ENCODE measurements around the gene IQGAP1.

The IQGAP1 gene

DNA sequence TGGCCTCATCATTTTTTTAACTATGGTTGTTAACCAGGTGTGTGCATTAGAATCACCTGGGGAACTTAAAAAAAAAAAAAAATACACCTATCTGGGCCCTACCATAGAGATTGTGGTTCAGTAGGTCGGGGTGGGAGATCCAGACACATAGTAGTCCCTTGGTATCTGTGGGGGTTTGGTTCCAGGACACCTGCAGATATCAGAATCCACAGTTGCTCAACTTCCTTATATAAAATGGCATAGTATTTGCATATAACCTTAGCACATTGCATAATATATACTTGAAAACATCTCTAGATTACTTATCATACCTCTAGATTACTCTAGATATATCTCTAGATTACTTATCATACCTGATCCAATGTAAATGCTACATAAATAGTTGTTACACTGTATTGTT is 5.0 kb downstream of the IQGAP1 start:
- peaks cover 62% of the 10 kb centered on the region for H3K79me2 ChIP-seq (ENCODE audit: control insufficient read depth, insufficient read depth, low read length)
- no peak overlapping the region for H3K18ac ChIP-seq (ENCODE audit: low read length)
- no peak overlapping the region for H3K4ac ChIP-seq (ENCODE audit: low read depth, low read length)
- no peak overlapping the region for H2BK15ac ChIP-seq (replicated peaks; ENCODE audit: low read depth)
- no peak overlapping the region for H2AK5ac ChIP-seq (ENCODE audit: low read length)
- H3K4me1 ChIP-seq (ENCODE audit: control insufficient read depth, low read depth, low read length) = peaks cover 14% of the 10 kb centered on the region
- H3K36me3 ChIP-seq (ENCODE audit: control insufficient read depth, insufficient read depth, low read length) = no peaks in the 10 kb centered on the region
- H3K4me2 ChIP-seq (ENCODE audit: low read length) = no peak overlapping the region
- H3K9ac ChIP-seq (ENCODE audit: low read length) = no peak overlapping the region
- no peak overlapping the region for H4K5ac ChIP-seq (ENCODE audit: low read length)
- no peak overlapping the region for H3K23ac ChIP-seq (ENCODE audit: low read length)
- no peak overlapping the region for H3K27ac ChIP-seq (ENCODE audit: low read depth, low read length)
- H2BK5ac ChIP-seq (ENCODE audit: low read length) = no peak overlapping the region
- H3K4me3 ChIP-seq (ENCODE audit: low read length) = no peak overlapping the region
- no peak overlapping the region for H3K56ac ChIP-seq (ENCODE audit: low read length)
- H3K79me1 ChIP-seq (ENCODE audit: low read length) = peaks cover 14% of the 10 kb centered on the region
- no CpG with 5 or more reads among the region's 1 CpG for WGBS (ENCODE audit: extremely low coverage, insufficient coverage, low lambda C conversion rate)
- H4K8ac ChIP-seq (ENCODE audit: low read depth, low read length) = no peak overlapping the region
- H2BK120ac ChIP-seq (ENCODE audit: low read depth, low read length) = no peak overlapping the region
- H3K27me3 ChIP-seq (ENCODE audit: insufficient read depth, low read length, poor library complexity) = no peaks in the 10 kb centered on the region
- DNase-seq = no peak

DNA sequence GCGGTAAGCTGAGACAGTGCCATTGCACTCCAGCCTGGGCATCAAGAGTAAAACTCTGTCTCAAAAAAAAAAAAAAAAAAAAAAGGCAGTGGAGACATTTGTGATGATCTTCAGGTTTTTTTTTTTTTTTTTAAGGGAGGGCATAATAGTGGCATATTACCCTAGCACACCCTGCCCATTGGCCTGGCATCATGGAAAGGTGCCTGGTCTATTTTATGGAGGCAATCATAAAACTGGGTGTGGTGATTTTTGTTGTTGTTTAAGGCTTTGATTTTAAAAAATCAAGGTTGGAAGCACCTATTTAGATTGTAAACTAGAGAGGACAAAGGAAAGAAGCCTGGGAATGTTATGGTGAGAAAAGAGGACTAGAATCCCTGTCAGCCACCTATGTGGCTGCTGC is 6.0 kb downstream of the IQGAP1 start:
- no peak overlapping the region for H3K23ac ChIP-seq (ENCODE audit: low read length)
- H3K27me3 ChIP-seq (ENCODE audit: insufficient read depth, low read length, poor library complexity) = no peaks in the 10 kb centered on the region
- H3K4me2 ChIP-seq (ENCODE audit: low read length) = no peak overlapping the region
- H2BK15ac ChIP-seq (replicated peaks; ENCODE audit: low read depth) = no peak overlapping the region
- no peak overlapping the region for H3K18ac ChIP-seq (ENCODE audit: low read length)
- H3K9ac ChIP-seq (ENCODE audit: low read length) = no peak overlapping the region
- H2AK5ac ChIP-seq (ENCODE audit: low read length) = no peak overlapping the region
- peaks cover 62% of the 10 kb centered on the region for H3K79me2 ChIP-seq (ENCODE audit: control insufficient read depth, insufficient read depth, low read length)
- H3K56ac ChIP-seq (ENCODE audit: low read length) = peak overlapping the region; percentile 17
- H4K5ac ChIP-seq (ENCODE audit: low read length) = no peak overlapping the region
- no peak overlapping the region for H4K8ac ChIP-seq (ENCODE audit: low read depth, low read length)
- no peak for DNase-seq
- H3K36me3 ChIP-seq (ENCODE audit: control insufficient read depth, insufficient read depth, low read length) = no peaks in the 10 kb centered on the region
- H3K4me3 ChIP-seq (ENCODE audit: low read length) = no peak overlapping the region
- H3K4me1 ChIP-seq (ENCODE audit: control insufficient read depth, low read depth, low read length) = peaks cover 14% of the 10 kb centered on the region
- no peak overlapping the region for H2BK120ac ChIP-seq (ENCODE audit: low read depth, low read length)
- no peak overlapping the region for H3K4ac ChIP-seq (ENCODE audit: low read depth, low read length)
- H3K79me1 ChIP-seq (ENCODE audit: low read length) = peaks cover 14% of the 10 kb centered on the region
- no CpG with 5 or more reads among the region's 1 CpG for WGBS (ENCODE audit: extremely low coverage, insufficient coverage, low lambda C conversion rate)
- no peak overlapping the region for H3K27ac ChIP-seq (ENCODE audit: low read depth, low read length)
- no peak overlapping the region for H2BK5ac ChIP-seq (ENCODE audit: low read length)

DNA sequence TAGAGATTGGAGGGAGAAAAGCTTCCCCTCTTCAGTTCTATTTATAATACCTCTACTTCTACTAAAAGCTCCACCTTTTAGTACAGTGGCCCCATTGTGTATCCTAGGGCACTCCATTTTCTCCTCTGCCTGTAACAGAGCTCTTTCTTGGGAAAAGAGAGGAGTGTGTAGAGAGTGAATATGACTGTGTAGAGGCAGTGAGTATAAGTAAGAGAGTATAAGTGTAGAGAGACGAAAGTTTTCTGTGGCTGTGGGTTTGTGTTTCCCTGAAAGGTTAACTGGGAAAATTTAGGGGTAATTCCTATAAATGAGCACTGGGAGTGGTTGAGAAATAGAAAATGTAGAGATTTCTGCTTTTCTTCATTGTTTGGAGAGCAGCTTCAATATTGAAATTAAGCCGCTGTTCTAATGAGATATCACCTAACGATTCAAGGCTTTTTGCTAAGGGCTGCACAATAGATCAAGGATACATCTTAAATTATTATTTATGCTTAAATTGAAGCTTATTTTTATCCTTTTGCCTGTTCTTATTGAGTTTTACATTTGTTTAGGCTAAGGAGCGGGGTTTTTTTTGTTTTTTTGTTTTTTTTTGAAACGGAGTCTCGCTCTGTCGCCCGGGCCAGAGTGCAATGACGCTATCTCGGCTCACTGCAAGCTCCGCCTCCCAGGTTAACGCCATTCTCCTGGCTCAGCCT is 6.9 kb downstream of the IQGAP1 start:
- DNase-seq = no peak
- Histone ChIP-seq H3K4me3 (ENCODE audit: low read length) (no peak overlapping the region), H4K8ac (ENCODE audit: low read depth, low read length) (peak overlapping the region; percentile 65), H3K56ac (ENCODE audit: low read length) (peak overlapping the region; percentile 1), H3K18ac (ENCODE audit: low read length) (no peak overlapping the region), H3K23ac (ENCODE audit: low read length) (no peak overlapping the region), H2BK120ac (ENCODE audit: low read depth, low read length) (no peak overlapping the region), H3K79me2 (ENCODE audit: control insufficient read depth, insufficient read depth, low read length) (peaks cover 57% of the 10 kb centered on the region), H2AK5ac (ENCODE audit: low read length) (no peak overlapping the region), H3K27ac (ENCODE audit: low read depth, low read length) (no peak overlapping the region), H3K9ac (ENCODE audit: low read length) (no peak overlapping the region), H3K27me3 (ENCODE audit: insufficient read depth, low read length, poor library complexity) (no peaks in the 10 kb centered on the region), H2BK15ac (replicated peaks; ENCODE audit: low read depth) (no peak overlapping the region), H3K4ac (ENCODE audit: low read depth, low read length) (no peak overlapping the region), H4K5ac (ENCODE audit: low read length) (no peak overlapping the region), H3K4me1 (ENCODE audit: control insufficient read depth, low read depth, low read length) (peaks cover 14% of the 10 kb centered on the region), H2BK5ac (ENCODE audit: low read length) (no peak overlapping the region), H3K79me1 (ENCODE audit: low read length) (peaks cover 14% of the 10 kb centered on the region), H3K36me3 (ENCODE audit: control insufficient read depth, insufficient read depth, low read length) (no peaks in the 10 kb centered on the region), H3K4me2 (ENCODE audit: low read length) (no peak overlapping the region)
- 100% methylated on average over 1 of the region's 12 CpGs for WGBS (ENCODE audit: extremely low coverage, insufficient coverage, low lambda C conversion rate)

DNA sequence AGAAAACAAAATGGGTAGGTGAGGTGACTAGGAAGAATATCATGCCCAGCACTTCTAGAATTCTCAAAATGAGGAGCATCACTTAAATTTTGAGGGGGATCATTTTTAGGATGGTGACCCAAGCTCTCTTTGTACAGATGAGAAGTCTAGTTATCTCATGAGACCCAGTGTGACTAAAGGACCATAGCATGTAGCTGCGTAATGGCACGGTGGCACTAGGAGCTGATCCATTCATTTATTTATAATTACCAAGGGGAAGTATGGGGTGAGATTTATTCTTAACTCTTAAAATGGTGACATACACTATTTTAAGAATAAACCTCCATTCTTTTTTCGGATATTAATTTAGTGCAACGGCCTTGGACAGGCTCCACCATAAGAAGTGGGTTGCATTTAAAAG is 8.3 kb downstream of the IQGAP1 start:
- Histone ChIP-seq H2BK120ac (ENCODE audit: low read depth, low read length) (no peak overlapping the region), H3K4me3 (ENCODE audit: low read length) (no peak overlapping the region), H2BK15ac (replicated peaks; ENCODE audit: low read depth) (no peak overlapping the region), H3K27ac (ENCODE audit: low read depth, low read length) (no peak overlapping the region), H2BK5ac (ENCODE audit: low read length) (no peak overlapping the region), H3K27me3 (ENCODE audit: insufficient read depth, low read length, poor library complexity) (no peaks in the 10 kb centered on the region), H3K4me1 (ENCODE audit: control insufficient read depth, low read depth, low read length) (peaks cover 15% of the 10 kb centered on the region), H3K9ac (ENCODE audit: low read length) (no peak overlapping the region), H3K4me2 (ENCODE audit: low read length) (no peak overlapping the region), H3K36me3 (ENCODE audit: control insufficient read depth, insufficient read depth, low read length) (no peaks in the 10 kb centered on the region), H3K23ac (ENCODE audit: low read length) (no peak overlapping the region), H3K4ac (ENCODE audit: low read depth, low read length) (no peak overlapping the region), H3K79me2 (ENCODE audit: control insufficient read depth, insufficient read depth, low read length) (peaks cover 55% of the 10 kb centered on the region), H4K5ac (ENCODE audit: low read length) (no peak overlapping the region), H3K56ac (ENCODE audit: low read length) (no peak overlapping the region), H3K18ac (ENCODE audit: low read length) (no peak overlapping the region), H2AK5ac (ENCODE audit: low read length) (no peak overlapping the region), H3K79me1 (ENCODE audit: low read length) (peaks cover 13% of the 10 kb centered on the region), H4K8ac (ENCODE audit: low read depth, low read length) (no peak overlapping the region)
- no CpG with 5 or more reads among the region's 4 CpGs for WGBS (ENCODE audit: extremely low coverage, insufficient coverage, low lambda C conversion rate)
- DNase-seq = no peak

DNA sequence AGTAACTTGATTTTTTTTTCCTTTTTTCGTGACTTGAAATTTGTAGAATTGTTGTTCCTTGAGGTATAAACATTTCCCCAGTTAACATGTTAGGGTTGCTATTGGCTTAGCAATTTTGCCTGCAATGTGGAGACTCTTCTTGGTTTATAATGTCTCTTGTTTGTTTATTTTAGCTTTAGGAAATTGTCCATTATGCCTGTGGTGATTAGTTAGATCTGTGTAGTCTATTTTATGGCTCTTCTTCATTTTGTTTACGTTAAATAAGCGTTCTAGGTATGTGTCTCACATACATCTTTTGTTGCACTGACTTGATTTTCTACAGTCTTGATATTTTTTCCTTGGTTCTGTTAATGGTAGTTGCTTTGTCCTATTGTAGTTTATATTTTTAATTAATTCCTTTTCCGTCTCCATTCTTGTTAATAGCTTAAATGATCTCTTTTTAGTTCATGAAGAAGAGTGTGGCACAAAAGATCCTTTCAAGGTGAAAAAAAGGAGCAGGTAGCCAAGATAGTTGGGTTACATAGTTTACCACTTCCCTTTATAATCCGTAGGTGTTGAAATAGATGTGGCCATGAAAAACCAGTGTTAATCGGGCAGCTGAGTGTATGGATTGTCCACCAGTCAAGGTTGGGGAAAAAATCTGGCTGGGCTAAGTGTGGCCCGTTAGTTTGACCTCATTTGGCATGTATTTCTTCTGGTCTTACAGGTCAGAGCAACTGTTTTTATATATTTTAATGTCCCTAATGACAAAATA is 12.1 kb downstream of the IQGAP1 start:
- no peak overlapping the region for H3K4me3 ChIP-seq (ENCODE audit: low read length)
- WGBS (ENCODE audit: extremely low coverage, insufficient coverage, low lambda C conversion rate) = no CpG with 5 or more reads among the region's 7 CpGs

More for the DNA sequence above, 12.1 kb downstream of the IQGAP1 start:
- Histone ChIP-seq H3K23ac (ENCODE audit: low read length) (no peak overlapping the region), H3K36me3 (ENCODE audit: control insufficient read depth, insufficient read depth, low read length) (no peaks in the 10 kb centered on the region), H3K4me1 (ENCODE audit: control insufficient read depth, low read depth, low read length) (peaks cover 14% of the 10 kb centered on the region), H3K27me3 (ENCODE audit: insufficient read depth, low read length, poor library complexity) (no peaks in the 10 kb centered on the region), H3K79me2 (ENCODE audit: control insufficient read depth, insufficient read depth, low read length) (peaks cover 59% of the 10 kb centered on the region), H4K8ac (ENCODE audit: low read depth, low read length) (no peak overlapping the region), H2BK15ac (replicated peaks; ENCODE audit: low read depth) (no peak overlapping the region), H2BK120ac (ENCODE audit: low read depth, low read length) (peak overlapping the region; percentile 64), H3K4ac (ENCODE audit: low read depth, low read length) (no peak overlapping the region), H3K56ac (ENCODE audit: low read length) (no peak overlapping the region), H2AK5ac (ENCODE audit: low read length) (no peak overlapping the region), H3K18ac (ENCODE audit: low read length) (peak overlapping the region; percentile 87), H3K9ac (ENCODE audit: low read length) (no peak overlapping the region), H3K79me1 (ENCODE audit: low read length) (peaks cover 10% of the 10 kb centered on the region), H2BK5ac (ENCODE audit: low read length) (no peak overlapping the region), H4K5ac (ENCODE audit: low read length) (no peak overlapping the region), H3K27ac (ENCODE audit: low read depth, low read length) (peak overlapping the region; percentile 66), H3K4me2 (ENCODE audit: low read length) (no peak overlapping the region)
- DNase-seq = no peak
